Hepatocyte (in vitro differentiated cells): ENCODE results near the gene CARS1. TPM values are rescaled to one million over a fixed set of nuclear protein-coding genes. Genes with fewer than 3 reads are reported as not detected.

Experiments used
- DNase-seq: peaks from one replicate; pipeline ENCODE4 v3.0.0-alpha.2; 2016; ENCODE audit warnings: low spot score
- H2AFZ ChIP-seq: fragments of 200-600 bp; sonication (generic); 2 replicates; pipeline ENCODE4 v1.6.0; 2016; ENCODE audit warnings: antibody characterized with exemption, mild to moderate bottlenecking
- H3K27ac ChIP-seq: fragments of 200-600 bp; sonication (generic); 2 replicates; pipeline ENCODE4 v1.5.1; 2016; ENCODE audit warnings: mild to moderate bottlenecking
- H3K27me3 ChIP-seq: fragments of 200-600 bp; sonication (generic); 2 replicates; pipeline ENCODE4 v1.6.1; 2016
- H3K36me3 ChIP-seq: fragments of 200-600 bp; sonication (generic); replicated peaks from 2 replicates; pipeline ENCODE4 v1.5.1; 2016; ENCODE audit warnings: low read depth; ENCODE audit not compliant: insufficient read depth
- H3K4me1 ChIP-seq: fragments of 200-600 bp; sonication (generic); 2 replicates; pipeline ENCODE4 v1.5.1; 2016; ENCODE audit warnings: mild to moderate bottlenecking, moderate library complexity; ENCODE audit not compliant: insufficient read depth
- H3K4me2 ChIP-seq: fragments of 200-600 bp; sonication (generic); 2 replicates; pipeline ENCODE4 v1.6.0; 2016
- H3K4me3 ChIP-seq: fragments of 200-600 bp; sonication (generic); 2 replicates; pipeline ENCODE4 v1.5.1; 2016; ENCODE audit warnings: mild to moderate bottlenecking
- H3K79me2 ChIP-seq: fragments of 200-600 bp; sonication (generic); 2 replicates; pipeline ENCODE4 v1.6.0; 2017; ENCODE audit warnings: mild to moderate bottlenecking
- H3K9me2 ChIP-seq: fragments of 200-600 bp; sonication (generic); replicated peaks from 2 replicates; pipeline ENCODE4 v1.6.0; 2017; ENCODE audit warnings: mild to moderate bottlenecking; ENCODE audit not compliant: insufficient read depth
- H3K9me3 ChIP-seq: fragments of 200-600 bp; sonication (generic); 2 replicates; pipeline ENCODE4 v1.5.1; 2016; ENCODE audit warnings: low read depth, mild to moderate bottlenecking
- H4K20me1 ChIP-seq: fragments of 200-600 bp; sonication (generic); 2 replicates; pipeline ENCODE4 v1.6.0; 2016; ENCODE audit warnings: mild to moderate bottlenecking; ENCODE audit not compliant: insufficient read depth, poor library complexity, severe bottlenecking
- CTCF ChIP-seq: fragments of 200-600 bp; sonication (generic); IDR thresholded peaks from 2 replicates; pipeline ENCODE4 v1.5.1; 2016; ENCODE audit warnings: antibody characterized with exemption, mild to moderate bottlenecking; ENCODE audit not compliant: poor library complexity
- EZH2 ChIP-seq: fragments of 200-600 bp; sonication (generic); IDR thresholded peaks from 2 replicates; pipeline ENCODE4 v1.6.1; 2016; ENCODE audit warnings: antibody characterized with exemption, mild to moderate bottlenecking, borderline replicate concordance
- EZH2phosphoT487 ChIP-seq: fragments of 200-600 bp; sonication (generic); IDR thresholded peaks from one replicate; pipeline ENCODE4 v1.6.1; 2018; ENCODE audit warnings: antibody characterized with exemption, mild to moderate bottlenecking, low read depth, moderate library complexity; ENCODE audit not compliant: unreplicated experiment, severe bottlenecking
- WGBS: methylation state at CpG from one replicate; pipeline ENCODE4 v1.1.6; 2016; ENCODE audit warnings: low lambda C conversion rate; ENCODE audit errors: missing lambda C conversion rate; 5-methylcytosine and 5-hydroxymethylcytosine counted together
- polyA plus RNA-seq: library from polyadenylated mRNA; unstranded; fragments of >200 nt; fragmentation: Nextera tagmentation; extraction: Ambion mirVana; gene quantifications from 2 replicates; pipeline ENCODE4 v1.2.1, GENCODE V29; 2016
- total RNA-seq: library from RNA; depleted of rRNA; stranded (reverse); fragments of >200 nt; gene quantifications from 2 replicates; pipeline ENCODE4 v1.2.3, GENCODE V29; 2014

CARS1 gene
- total and polyA plus RNA-seq, 2 experiments from 2014 or later: 35.5 to 42.0 TPM

- WGBS: 94% methylated on average over 14 of the region's 15 CpGs
- Histone ChIP-seq H3K79me2 (no peaks in the 10 kb centered on the region), H3K4me3 (no peak overlapping the region), H3K4me1 (no peaks in the 10 kb centered on the region), H3K4me2 (no peak overlapping the region), H3K9me3 (no peaks in the 10 kb centered on the region), H3K27ac (no peak overlapping the region), H3K9me2 (no peaks in the 10 kb centered on the region), H2AFZ (no peak overlapping the region), H3K36me3 (no peaks in the 10 kb centered on the region), H3K27me3 (no peaks in the 10 kb centered on the region), H4K20me1 (no peaks in the 10 kb centered on the region)
- no peak for DNase-seq
- TF ChIP-seq EZH2 (no peak), EZH2phosphoT487 (no peak), CTCF (no peak)
These were observed 35.4 kb upstream of the CARS1 start for GRCh38 chr11:3092603-3093141.

- 43% methylated on average over 22 of the region's 27 CpGs for WGBS
- DNase-seq: peak; percentile 83
These were observed 34.8 kb upstream of the CARS1 start for GRCh38 chr11:3091846-3092602.

GRCh38 chr11:3091081-3091845, 34.0 kb upstream of the CARS1 start:
- Histone ChIP-seq H2AFZ (no peak overlapping the region), H3K27ac (no peak overlapping the region), H3K4me1 (no peaks in the 10 kb centered on the region), H3K4me3 (no peak overlapping the region), H3K36me3 (no peaks in the 10 kb centered on the region), H3K79me2 (no peaks in the 10 kb centered on the region), H3K9me2 (no peaks in the 10 kb centered on the region), H3K4me2 (no peak overlapping the region), H4K20me1 (no peaks in the 10 kb centered on the region), H3K9me3 (no peaks in the 10 kb centered on the region), H3K27me3 (no peaks in the 10 kb centered on the region)
- TF ChIP-seq EZH2: no peak
- WGBS: 75% methylated on average over 12 of the region's 14 CpGs
- no peak for DNase-seq

More at GRCh38 chr11:3091846-3092602, 34.8 kb upstream of the CARS1 start:
- no peaks in the 10 kb centered on the region for H3K27me3 ChIP-seq
- TF ChIP-seq EZH2: no peak
- TF ChIP-seq CTCF: peak; percentile 99
- TF ChIP-seq EZH2phosphoT487: no peak
- H3K9me3 ChIP-seq: no peaks in the 10 kb centered on the region
- H3K36me3 ChIP-seq: no peaks in the 10 kb centered on the region
- no peak overlapping the region for H3K4me2 ChIP-seq
- no peaks in the 10 kb centered on the region for H4K20me1 ChIP-seq
- no peak overlapping the region for H3K4me3 ChIP-seq
- H2AFZ ChIP-seq: no peak overlapping the region
- no peak overlapping the region for H3K27ac ChIP-seq
- no peaks in the 10 kb centered on the region for H3K4me1 ChIP-seq
- H3K9me2 ChIP-seq: no peaks in the 10 kb centered on the region
- H3K79me2 ChIP-seq: no peaks in the 10 kb centered on the region
